HG02759 (cell line): ENCODE measurements around the gene MAPRE2.
"Not testable (repeated sequence)": the region's sequence is repeated elsewhere in the genome, so short reads cannot be mapped to it uniquely, and the experiment has no call there.

Source experiments
- ATAC-seq: cut with Tn5 transposase; IDR thresholded peaks from one replicate; pipeline ENCODE4 v1.9.1; 2021; ENCODE audit warnings: mild to moderate bottlenecking, moderate library complexity; ENCODE audit not compliant: unreplicated experiment

MAPRE2 gene

GRCh38 chr18:35143622-35144596, 102.7 kb downstream of the MAPRE2 start:
- ATAC-seq, result peak; percentile 60

- ATAC-seq, result no peak
Measured at GRCh38 chr18:35144698-35145097, 103.5 kb downstream of the MAPRE2 start.

- ATAC-seq, result not testable (repeated sequence)
Measured at GRCh38 chr18:35150195-35150594, 109.0 kb downstream of the MAPRE2 start.

- ATAC-seq, result no peak
Measured at GRCh38 chr18:35153609-35154272, 112.5 kb downstream of the MAPRE2 start.

GRCh38 chr18:35155398-35156117, 114.3 kb downstream of the MAPRE2 start:
- ATAC-seq, result no peak

- ATAC-seq, result peak; percentile 38
Measured at GRCh38 chr18:35157181-35157580, 116.0 kb downstream of the MAPRE2 start.

- peak; percentile 64 for ATAC-seq
Measured at GRCh38 chr18:35158728-35159450, 117.7 kb downstream of the MAPRE2 start.

- ATAC-seq, result peak; percentile 62
Measured at GRCh38 chr18:35159782-35160181, 118.6 kb downstream of the MAPRE2 start.

GRCh38 chr18:35161485-35161884, 120.3 kb downstream of the MAPRE2 start:
- no peak for ATAC-seq

GRCh38 chr18:35161934-35162333, 120.7 kb downstream of the MAPRE2 start:
- no peak for ATAC-seq

GRCh38 chr18:35163014-35163539, 121.9 kb downstream of the MAPRE2 start:
- ATAC-seq, result no peak

- ATAC-seq, result no peak
Measured at GRCh38 chr18:35163721-35164120, 122.5 kb downstream of the MAPRE2 start.

- ATAC-seq, result no peak
Measured at GRCh38 chr18:35164133-35164532, 122.9 kb downstream of the MAPRE2 start.

GRCh38 chr18:35167332-35167731, 126.1 kb downstream of the MAPRE2 start:
- no peak for ATAC-seq

- no peak for ATAC-seq
Measured at GRCh38 chr18:35167857-35168256, 126.6 kb downstream of the MAPRE2 start.

- ATAC-seq, result not testable (repeated sequence)
Measured at GRCh38 chr18:35170323-35170722, 129.1 kb downstream of the MAPRE2 start.

- no peak for ATAC-seq
Measured at GRCh38 chr18:35171315-35171987, 130.2 kb downstream of the MAPRE2 start.

- no peak for ATAC-seq
Measured at GRCh38 chr18:35172009-35172408, 130.8 kb downstream of the MAPRE2 start.

- ATAC-seq, result no peak
Measured at GRCh38 chr18:35172451-35173035, 131.3 kb downstream of the MAPRE2 start.
